Measurements from ENCODE around the gene NAPEPLD.
"Not testable (repeated sequence)": the region's sequence is repeated elsewhere in the genome, so short reads cannot be mapped to it uniquely, and the experiment has no call there.

The NAPEPLD gene

DNA sequence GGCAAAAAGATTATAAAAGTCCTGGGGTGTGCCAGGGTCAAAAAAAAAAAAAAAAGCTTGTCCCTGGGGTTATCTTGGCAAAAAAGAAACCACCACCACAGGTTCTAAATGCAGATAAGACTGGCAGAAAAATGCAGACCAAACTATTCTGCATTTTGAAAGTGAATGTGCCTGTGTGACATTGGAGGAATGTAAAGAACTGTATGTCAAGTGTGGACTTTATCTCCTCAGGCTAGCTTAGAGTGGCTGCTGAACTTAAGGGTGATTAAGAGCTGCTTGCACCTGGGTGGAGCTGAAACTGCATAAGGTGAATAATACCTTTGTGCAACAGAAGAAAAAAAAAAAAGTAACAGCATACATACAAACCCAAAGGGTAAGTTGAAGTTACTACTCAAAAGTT lies 1.3 kb upstream of the NAPEPLD start:
- TF ChIP-seq, protein P1, sequence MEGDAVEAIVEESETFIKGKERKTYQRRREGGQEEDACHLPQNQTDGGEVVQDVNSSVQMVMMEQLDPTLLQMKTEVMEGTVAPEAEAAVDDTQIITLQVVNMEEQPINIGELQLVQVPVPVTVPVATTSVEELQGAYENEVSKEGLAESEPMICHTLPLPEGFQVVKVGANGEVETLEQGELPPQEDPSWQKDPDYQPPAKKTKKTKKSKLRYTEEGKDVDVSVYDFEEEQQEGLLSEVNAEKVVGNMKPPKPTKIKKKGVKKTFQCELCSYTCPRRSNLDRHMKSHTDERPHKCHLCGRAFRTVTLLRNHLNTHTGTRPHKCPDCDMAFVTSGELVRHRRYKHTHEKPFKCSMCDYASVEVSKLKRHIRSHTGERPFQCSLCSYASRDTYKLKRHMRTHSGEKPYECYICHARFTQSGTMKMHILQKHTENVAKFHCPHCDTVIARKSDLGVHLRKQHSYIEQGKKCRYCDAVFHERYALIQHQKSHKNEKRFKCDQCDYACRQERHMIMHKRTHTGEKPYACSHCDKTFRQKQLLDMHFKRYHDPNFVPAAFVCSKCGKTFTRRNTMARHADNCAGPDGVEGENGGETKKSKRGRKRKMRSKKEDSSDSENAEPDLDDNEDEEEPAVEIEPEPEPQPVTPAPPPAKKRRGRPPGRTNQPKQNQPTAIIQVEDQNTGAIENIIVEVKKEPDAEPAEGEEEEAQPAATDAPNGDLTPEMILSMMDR (IDR thresholded peaks at IDR 0.05; ENCODE audit: low read depth, low read length): no peak
- H3K4me3 ChIP-seq (ENCODE audit: low read depth, low read length): no peak overlapping the region

DNA sequence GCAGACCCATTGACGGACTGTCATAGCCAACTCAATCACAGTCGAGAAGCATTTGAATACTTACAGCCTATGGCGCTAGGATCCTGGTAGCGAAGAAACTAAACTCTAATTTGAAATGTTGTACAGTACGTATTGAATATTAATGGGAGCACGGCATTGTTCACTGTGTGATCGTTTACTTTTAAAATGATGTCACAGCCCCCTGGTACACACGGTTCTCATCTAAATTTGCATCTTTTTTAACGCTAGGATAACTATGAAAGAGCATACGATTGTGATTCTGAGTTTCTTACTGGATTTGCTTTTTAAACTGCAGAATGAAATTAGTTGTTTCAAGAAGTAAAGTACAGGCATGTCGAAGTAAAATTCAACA lies 895 bp upstream of the NAPEPLD start:
- TF ChIP-seq, protein P1 (IDR thresholded peaks at IDR 0.05; ENCODE audit: low read depth, low read length): no peak
- peak overlapping the region; percentile 58 for H3K4me3 ChIP-seq (ENCODE audit: low read depth, low read length)

DNA sequence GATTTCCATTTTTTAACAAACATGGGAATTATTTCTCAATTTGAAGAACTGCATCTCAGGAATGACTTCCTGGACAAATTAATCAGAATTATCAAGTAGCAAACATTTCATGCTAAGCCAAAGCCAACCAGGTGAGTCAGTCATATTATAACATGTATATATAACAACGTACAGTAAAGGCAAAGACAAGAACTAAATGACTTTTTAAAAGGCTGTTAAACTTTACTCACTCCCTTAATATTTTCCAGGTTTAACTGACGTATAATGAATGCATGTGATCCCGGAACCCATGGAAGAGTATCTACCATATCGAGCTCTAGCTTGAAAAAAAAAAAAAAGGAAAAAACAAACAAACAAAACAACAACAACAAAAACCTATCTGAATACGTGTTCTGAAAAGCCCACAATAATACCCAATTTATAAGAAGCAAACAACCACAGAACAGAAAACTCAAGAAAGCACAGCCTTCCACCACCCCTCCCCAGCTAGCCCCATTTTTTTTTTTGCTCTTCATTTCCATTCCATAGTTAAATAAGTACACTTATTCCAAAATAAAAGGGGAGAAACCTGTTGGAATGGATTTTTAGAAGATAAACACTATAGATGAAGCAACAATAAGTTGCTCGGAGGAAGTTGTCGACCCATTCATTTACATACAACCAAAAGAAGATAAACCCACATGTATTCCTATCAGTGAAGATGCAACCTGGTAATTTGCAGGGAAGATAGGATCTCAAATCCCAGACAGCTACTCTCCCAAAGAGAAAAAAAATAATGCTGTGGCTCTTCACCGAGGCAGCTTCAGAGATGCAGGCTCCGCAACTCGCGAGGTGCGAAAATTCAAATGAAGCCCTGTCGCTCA lies 537 bp downstream of the NAPEPLD start:
- H3K4me3 ChIP-seq (ENCODE audit: low read depth, low read length): peak overlapping the region; percentile 58
- TF ChIP-seq, protein P1 (IDR thresholded peaks at IDR 0.05; ENCODE audit: low read depth, low read length): no peak

DNA sequence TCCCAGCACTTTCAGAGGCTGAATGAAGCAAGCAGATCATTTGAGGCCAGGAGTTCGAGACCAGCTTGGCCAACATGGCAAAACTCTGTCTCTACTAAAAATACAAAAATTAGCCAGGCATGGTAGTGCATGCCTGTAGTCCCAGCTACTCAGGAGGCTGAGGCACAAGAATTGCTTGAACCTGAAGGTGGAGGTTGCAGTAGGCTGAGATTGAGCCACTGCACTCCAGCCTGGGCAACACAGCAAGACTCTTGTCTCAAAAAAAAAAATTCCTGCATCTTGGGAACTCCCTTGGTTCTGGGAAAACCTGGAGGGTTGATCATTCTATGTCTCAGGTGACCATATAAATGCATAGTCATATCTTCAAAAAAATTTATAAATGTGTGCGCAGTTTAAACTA lies 4.1 kb downstream of the NAPEPLD start:
- H3K4me3 ChIP-seq (ENCODE audit: low read depth, low read length): not testable (repeated sequence)

DNA sequence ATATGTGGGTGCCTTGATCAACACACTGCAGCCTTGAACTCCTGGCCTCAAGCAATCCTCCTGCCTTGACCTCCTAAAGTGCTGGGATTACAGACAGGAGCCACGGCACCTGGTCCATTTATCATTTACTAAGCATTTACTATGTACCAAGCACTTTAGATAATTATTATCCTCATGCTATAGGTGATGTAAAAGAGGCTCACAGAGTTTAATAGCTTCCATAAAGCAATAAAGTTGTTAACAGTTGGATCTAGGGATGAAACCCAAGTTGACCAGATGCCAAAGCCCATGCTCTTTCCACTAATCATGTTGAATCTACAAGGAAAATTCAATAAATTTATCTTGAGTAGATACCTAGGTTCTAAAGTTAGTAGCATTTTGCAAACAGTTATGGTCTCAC lies 5.0 kb downstream of the NAPEPLD start:
- H3K4me3 ChIP-seq (ENCODE audit: low read depth, low read length): no peak overlapping the region
- TF ChIP-seq, protein P1 (IDR thresholded peaks at IDR 0.05; ENCODE audit: low read depth, low read length): no peak

DNA sequence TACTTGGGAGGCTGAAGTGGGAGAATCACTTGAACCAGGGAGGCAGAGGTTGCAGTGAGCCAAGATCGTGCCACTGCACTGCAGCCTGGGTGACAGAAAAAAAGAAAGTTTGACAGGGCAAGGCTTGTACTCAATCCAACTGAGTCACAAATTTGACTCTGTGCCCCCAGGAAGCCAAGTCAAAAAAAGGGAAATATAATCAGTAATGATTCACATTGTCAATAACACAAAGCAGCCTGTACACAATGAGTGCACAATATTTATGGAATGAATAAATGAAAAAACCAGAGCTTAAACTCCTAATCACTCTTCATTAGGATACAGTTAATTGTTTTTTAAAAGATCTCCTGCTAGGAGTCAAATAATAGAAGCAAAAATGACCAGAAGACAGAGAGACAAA lies 6.4 kb downstream of the NAPEPLD start:
- TF ChIP-seq, protein P1 (IDR thresholded peaks at IDR 0.05; ENCODE audit: low read depth, low read length): no peak
- no peak overlapping the region for H3K4me3 ChIP-seq (ENCODE audit: low read depth, low read length)

DNA sequence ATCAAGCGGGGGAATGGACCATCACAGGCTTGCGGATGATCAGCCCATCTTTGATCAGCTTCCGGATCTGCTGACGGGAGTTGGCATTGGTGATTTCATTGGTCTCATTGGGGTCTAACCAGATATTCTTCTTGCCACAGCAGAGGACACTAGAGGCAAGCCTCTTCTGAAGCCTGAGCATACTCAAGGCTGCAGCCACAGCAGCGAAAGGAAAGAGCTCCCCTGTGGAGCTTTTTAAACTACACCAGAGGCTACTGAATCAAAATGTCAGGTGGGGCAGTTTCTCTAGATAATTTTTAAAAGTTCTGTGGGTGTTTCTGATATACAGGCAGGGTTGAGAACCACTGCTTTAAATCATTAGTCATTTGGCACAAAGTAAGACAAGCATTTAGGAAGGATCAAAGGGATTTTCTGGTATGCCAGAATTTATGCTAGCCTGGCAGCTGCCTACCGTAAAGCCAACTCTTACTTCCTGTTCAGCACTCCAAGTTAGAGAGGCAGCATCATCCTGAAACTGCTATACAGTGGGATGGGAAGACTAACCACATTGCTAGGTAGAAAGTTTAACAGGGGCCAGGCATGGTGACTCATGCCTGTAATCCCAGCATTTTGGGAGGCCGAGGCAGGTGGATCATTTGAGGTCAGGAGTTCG lies 7.0 kb downstream of the NAPEPLD start:
- H3K4me3 ChIP-seq (ENCODE audit: low read depth, low read length): no peak overlapping the region
- TF ChIP-seq, protein P1 (IDR thresholded peaks at IDR 0.05; ENCODE audit: low read depth, low read length): no peak

All from WI38 (cell line).